Lower lobe of right lung (tissue), 2 donors: ENCODE measurements around the gene UBE2H. TPM values are rescaled to one million over a fixed set of nuclear protein-coding genes. Genes with fewer than 3 reads are reported as not detected.

Experiments
- ATAC-seq, 2 donors: fragments of 200-7000 bp; cut with Tn5 transposase; one replicate each; pipeline ENCODE4 v1.9.1; 2020 to 2022; ENCODE audit warnings: mild to moderate bottlenecking in 2 of 2, moderate library complexity in 2 of 2
- DNase-seq: peaks from one replicate; pipeline ENCODE4 v3.0.0-alpha.2; 2020
- H3K27ac ChIP-seq: fragments of 200-600 bp; one replicate; pipeline ENCODE4 v1.8.0; 2022
- H3K27me3 ChIP-seq: fragments of 200-600 bp; one replicate; pipeline ENCODE4 v1.8.0; 2022; ENCODE audit warnings: low read depth
- H3K36me3 ChIP-seq: fragments of 200-600 bp; one replicate; pipeline ENCODE4 v1.8.0; 2022; ENCODE audit warnings: mild to moderate bottlenecking
- H3K4me1 ChIP-seq: fragments of 200-600 bp; one replicate; pipeline ENCODE4 v1.8.0; 2022
- H3K4me3 ChIP-seq: fragments of 200-600 bp; one replicate; pipeline ENCODE4 v1.8.0; 2022; ENCODE audit warnings: mild to moderate bottlenecking
- H3K9me3 ChIP-seq: fragments of 200-600 bp; one replicate; pipeline ENCODE4 v1.8.0; 2022
- intact Hi-C: fragments of 100-400 bp; cut with DNase I; formaldehyde crosslinking; loops from one replicate; pipeline ENCODE4 v1.11.0; 2022
- total RNA-seq: library from RNA; stranded (reverse); fragmentation: NEBNext Ultra II Directional; extraction: Animal tissue kit (Norgen Biotek cat#: 25700); gene quantifications from one replicate; pipeline ENCODE4 v1.2.1, GENCODE V29; 2021
- TF ChIP-seq, protein P1 (sequence below): fragments of 200-600 bp; IDR thresholded peaks from one replicate; pipeline ENCODE4 v1.8.0; 2022; ENCODE audit warnings: antibody characterized with exemption, mild to moderate bottlenecking
- donor health status: DM: no; HTN: yes; CAD: no; lungs with severe emphysema.

UBE2H gene
- total RNA-seq, 1 donor from 2014 or later = 76.7 TPM

DNA sequence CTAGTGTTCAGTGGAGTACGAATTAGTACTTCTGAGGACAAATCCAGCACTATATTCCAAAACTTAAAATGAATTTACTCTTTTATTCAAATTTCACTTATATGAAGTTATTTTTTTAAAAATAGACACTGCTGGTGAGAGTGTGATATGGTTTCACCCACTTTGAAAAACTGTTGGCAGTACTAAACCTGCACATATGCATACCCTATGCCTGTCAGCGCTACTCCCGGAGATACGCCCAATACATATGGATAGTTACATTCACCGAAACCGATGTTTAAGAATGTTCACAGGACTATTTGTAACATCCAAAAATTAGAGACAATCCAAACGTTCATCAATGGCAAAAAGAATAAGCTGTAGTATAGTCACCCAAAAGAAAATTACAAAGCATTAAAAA lies 69.6 kb downstream of the UBE2H start:
- ATAC-seq = no peak

DNA sequence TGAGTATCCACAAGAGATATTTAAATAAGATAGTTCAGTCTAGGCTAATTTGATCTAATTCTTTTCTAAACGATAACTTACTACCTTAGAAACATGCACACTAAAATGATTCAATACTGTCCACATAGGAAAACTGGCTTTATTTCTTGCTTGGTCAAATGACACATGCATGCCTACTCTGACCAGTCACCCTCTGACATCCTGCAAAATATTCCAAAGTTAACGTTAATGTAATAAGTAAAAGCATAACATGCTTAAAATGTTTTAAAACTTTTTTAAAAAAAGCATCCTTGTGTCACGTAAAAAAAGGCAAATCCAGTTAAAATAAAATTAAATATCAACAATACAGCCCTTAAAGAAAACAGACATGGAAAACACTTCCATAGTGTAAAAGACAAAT lies 70.2 kb downstream of the UBE2H start:
- H3K27me3 ChIP-seq = no peaks in the 10 kb centered on the region

More for the DNA sequence above, 69.6 kb downstream of the UBE2H start:
- Histone ChIP-seq H3K4me1 (peaks cover 14% of the 10 kb centered on the region), H3K27me3 (no peaks in the 10 kb centered on the region), H3K27ac (no peak overlapping the region), H3K9me3 (no peaks in the 10 kb centered on the region), H3K4me3 (no peak overlapping the region), H3K36me3 (peaks cover 9% of the 10 kb centered on the region)
- DNase-seq = no peak
- intact Hi-C loops = no loop called here
- TF ChIP-seq, protein P1, sequence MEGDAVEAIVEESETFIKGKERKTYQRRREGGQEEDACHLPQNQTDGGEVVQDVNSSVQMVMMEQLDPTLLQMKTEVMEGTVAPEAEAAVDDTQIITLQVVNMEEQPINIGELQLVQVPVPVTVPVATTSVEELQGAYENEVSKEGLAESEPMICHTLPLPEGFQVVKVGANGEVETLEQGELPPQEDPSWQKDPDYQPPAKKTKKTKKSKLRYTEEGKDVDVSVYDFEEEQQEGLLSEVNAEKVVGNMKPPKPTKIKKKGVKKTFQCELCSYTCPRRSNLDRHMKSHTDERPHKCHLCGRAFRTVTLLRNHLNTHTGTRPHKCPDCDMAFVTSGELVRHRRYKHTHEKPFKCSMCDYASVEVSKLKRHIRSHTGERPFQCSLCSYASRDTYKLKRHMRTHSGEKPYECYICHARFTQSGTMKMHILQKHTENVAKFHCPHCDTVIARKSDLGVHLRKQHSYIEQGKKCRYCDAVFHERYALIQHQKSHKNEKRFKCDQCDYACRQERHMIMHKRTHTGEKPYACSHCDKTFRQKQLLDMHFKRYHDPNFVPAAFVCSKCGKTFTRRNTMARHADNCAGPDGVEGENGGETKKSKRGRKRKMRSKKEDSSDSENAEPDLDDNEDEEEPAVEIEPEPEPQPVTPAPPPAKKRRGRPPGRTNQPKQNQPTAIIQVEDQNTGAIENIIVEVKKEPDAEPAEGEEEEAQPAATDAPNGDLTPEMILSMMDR = no peak

DNA sequence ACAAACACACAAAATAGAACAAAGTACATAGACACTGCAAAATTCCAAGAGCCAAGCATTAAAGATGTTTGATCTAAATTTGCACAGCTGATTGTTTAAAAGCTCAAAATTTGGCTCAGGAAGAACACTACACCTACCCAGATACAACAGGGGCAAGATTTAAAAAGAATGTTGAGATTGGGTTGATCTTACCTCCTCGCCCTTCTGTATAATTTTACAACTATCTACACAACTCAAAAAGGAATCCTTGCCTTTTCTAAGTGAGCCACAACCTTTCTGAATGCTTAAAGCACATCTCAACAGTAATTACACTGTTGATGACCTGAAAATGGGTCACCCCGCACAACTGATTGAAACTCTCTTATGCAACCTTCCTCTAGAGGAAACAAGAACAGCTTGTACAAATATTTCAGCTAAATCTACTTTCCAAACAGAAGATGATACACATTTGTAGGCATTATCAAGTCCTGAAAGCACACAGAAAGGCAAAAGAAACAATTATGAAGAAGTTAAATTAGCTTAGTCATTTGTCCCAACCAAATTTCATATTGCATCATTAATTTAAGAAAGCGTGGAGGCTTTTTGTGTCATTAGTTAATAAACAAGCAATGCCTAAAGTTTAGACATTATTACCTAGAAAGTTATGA lies 75.5 kb downstream of the UBE2H start:
- DNase-seq = no peak
- TF ChIP-seq, protein P1 = no peak

More for the DNA sequence above, 70.2 kb downstream of the UBE2H start:
- Histone ChIP-seq H3K9me3 (no peaks in the 10 kb centered on the region), H3K4me3 (no peak overlapping the region), H3K4me1 (peaks cover 20% of the 10 kb centered on the region), H3K27ac (no peak overlapping the region), H3K36me3 (peaks cover 8% of the 10 kb centered on the region)
- DNase-seq = no peak
- intact Hi-C loops = no loop called here
- TF ChIP-seq, protein P1 = no peak
- ATAC-seq = no peak

GRCh38 chr7:129875745-129876411 lies 76.9 kb downstream of the UBE2H start:
- no peaks in the 10 kb centered on the region for H3K27me3 ChIP-seq
- TF ChIP-seq, protein P1 = no peak
- DNase-seq (no peak), ATAC-seq (peak in 1 of 2 donors; percentile 68)
- peaks cover 23% of the 10 kb centered on the region for H3K4me1 ChIP-seq
- H3K27ac ChIP-seq = no peak overlapping the region
- no peak overlapping the region for H3K4me3 ChIP-seq
- peaks cover 18% of the 10 kb centered on the region for H3K36me3 ChIP-seq
- intact Hi-C loops = no loop called here
- no peaks in the 10 kb centered on the region for H3K9me3 ChIP-seq

More for the DNA sequence above, 75.5 kb downstream of the UBE2H start:
- intact Hi-C loops = no loop called here
- Histone ChIP-seq H3K9me3 (no peaks in the 10 kb centered on the region), H3K36me3 (peaks cover 18% of the 10 kb centered on the region), H3K4me3 (no peak overlapping the region), H3K27ac (no peak overlapping the region), H3K27me3 (no peaks in the 10 kb centered on the region), H3K4me1 (peaks cover 23% of the 10 kb centered on the region)
- ATAC-seq = peak in 1 of 2 donors; percentile 77

GRCh38 chr7:129875160-129875559 lies 77.6 kb downstream of the UBE2H start:
- Histone ChIP-seq H3K4me3 (no peak overlapping the region), H3K27ac (no peak overlapping the region), H3K9me3 (no peaks in the 10 kb centered on the region), H3K27me3 (no peaks in the 10 kb centered on the region), H3K4me1 (peaks cover 23% of the 10 kb centered on the region), H3K36me3 (peaks cover 18% of the 10 kb centered on the region)
- intact Hi-C loops = no loop called here
- DNase-seq (no peak), ATAC-seq (no peak)
- TF ChIP-seq, protein P1 = no peak
